ENCODE measurements around the gene GALNT14.

DNA sequence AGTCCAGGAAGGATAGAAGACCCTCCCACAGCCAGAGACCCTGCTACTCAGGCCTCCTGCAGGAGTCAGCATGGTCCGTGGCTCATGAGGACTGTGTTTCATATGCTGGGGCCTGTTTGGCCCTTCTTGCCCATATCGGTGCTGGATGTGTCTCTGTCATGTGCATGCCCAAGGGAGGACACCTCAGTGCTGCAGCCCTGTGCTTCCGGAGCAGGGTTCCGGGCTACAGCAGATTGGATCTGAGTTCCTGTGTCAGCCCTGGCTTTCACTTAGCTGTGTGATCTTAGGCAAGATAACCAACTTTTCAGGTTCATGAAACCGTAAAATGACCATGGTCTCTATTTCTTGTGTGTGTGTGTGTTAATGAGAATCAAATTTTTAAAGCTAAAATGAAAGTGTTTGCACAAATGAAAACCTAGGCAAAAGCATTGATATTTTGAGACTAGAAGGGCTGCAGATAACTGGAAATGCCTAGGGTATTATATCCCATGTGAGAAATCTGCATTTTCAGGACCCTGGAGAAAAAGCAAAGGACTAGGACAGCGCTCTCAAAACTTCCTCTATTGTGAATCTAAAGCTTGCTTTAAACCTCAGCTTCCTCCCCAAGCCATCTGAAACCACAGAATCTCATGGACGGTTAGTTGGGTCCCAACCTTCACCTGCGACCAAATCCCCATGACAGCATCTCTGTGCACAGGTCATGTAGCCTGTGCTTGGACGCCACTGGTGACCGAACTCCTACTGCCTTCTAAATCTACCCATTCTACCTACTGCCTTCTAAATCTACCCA lies 272.2 kb downstream of the GALNT14 start:
- TF ChIP-seq, protein P1, sequence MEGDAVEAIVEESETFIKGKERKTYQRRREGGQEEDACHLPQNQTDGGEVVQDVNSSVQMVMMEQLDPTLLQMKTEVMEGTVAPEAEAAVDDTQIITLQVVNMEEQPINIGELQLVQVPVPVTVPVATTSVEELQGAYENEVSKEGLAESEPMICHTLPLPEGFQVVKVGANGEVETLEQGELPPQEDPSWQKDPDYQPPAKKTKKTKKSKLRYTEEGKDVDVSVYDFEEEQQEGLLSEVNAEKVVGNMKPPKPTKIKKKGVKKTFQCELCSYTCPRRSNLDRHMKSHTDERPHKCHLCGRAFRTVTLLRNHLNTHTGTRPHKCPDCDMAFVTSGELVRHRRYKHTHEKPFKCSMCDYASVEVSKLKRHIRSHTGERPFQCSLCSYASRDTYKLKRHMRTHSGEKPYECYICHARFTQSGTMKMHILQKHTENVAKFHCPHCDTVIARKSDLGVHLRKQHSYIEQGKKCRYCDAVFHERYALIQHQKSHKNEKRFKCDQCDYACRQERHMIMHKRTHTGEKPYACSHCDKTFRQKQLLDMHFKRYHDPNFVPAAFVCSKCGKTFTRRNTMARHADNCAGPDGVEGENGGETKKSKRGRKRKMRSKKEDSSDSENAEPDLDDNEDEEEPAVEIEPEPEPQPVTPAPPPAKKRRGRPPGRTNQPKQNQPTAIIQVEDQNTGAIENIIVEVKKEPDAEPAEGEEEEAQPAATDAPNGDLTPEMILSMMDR (IDR thresholded peaks at IDR 0.05; ENCODE audit: low read length), result no peak
- TF ChIP-seq EZH2 (optimal IDR thresholded peaks at IDR 0.05; ENCODE audit: low read depth, low read length), result no peak
- no peak for TF ChIP-seq EZH2phosphoT487 (IDR thresholded peaks at IDR 0.05; ENCODE audit: low read length)
